ENCODE results near the gene MAPK4.

The MAPK4 gene

GRCh38 chr18:50611529-50611941 lies 51.6 kb downstream of the MAPK4 start:
- TF ChIP-seq FOXP2 (optimal IDR thresholded peaks at IDR 0.05; ENCODE audit: control extremely low read depth, extremely low read length, insufficient read depth) (no peak), POLR2AphosphoS5 (IDR thresholded peaks at IDR 0.05; ENCODE audit: borderline replicate concordance, low read depth, low read length) (no peak), EZH2 (IDR thresholded peaks at IDR 0.05) (no peak)
- Histone ChIP-seq H3K9ac (ENCODE audit: insufficient read length) (no peak overlapping the region), H3K9me3 (ENCODE audit: low read depth, low read length) (no peaks in the 10 kb centered on the region), H3K4me3 (no peak overlapping the region), H3K27ac (no peak overlapping the region), H3K36me3 (ENCODE audit: insufficient read depth, low read length) (no peaks in the 10 kb centered on the region)
- DNase-seq (ENCODE audit: low read depth, low spot score), result no peak

GRCh38 chr18:50614838-50615237 lies 55.0 kb downstream of the MAPK4 start:
- TF ChIP-seq POLR2AphosphoS5 (IDR thresholded peaks at IDR 0.05; ENCODE audit: borderline replicate concordance, low read depth, low read length) (no peak), EZH2 (IDR thresholded peaks at IDR 0.05) (no peak), FOXP2 (optimal IDR thresholded peaks at IDR 0.05; ENCODE audit: control extremely low read depth, extremely low read length, insufficient read depth) (no peak)
- Histone ChIP-seq H3K36me3 (ENCODE audit: insufficient read depth, low read length) (no peaks in the 10 kb centered on the region), H3K9me3 (ENCODE audit: low read depth, low read length) (no peaks in the 10 kb centered on the region), H3K9ac (ENCODE audit: insufficient read length) (no peak overlapping the region), H3K4me3 (no peak overlapping the region), H3K27ac (no peak overlapping the region)
- no peak for DNase-seq (ENCODE audit: low read depth, low spot score)

DNA sequence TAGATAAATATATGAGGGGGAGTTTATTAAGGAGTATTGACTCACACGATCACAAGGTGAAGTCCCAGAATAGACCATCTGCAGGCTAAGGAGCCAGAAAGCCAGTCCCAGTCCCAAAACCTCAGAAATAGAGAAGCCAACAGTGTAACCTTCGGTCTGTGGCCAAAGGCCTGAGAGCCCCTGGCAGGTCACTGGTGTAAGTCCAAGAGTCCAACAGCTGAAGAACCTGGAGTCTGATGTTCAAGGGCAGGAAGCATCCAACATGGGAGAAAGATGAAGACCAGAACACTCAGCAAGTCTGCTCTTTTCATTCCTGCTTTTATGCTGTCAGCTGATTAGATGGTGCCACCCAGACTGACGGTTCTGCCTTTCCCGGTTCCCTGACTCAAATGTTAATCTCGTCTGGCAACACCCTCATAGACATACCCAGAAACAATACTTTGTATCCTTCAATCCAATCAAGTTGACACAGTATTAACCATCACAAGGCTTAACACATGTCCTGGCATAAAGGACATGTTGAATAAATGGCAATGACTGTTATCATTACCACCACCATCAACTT lies 56.7 kb downstream of the MAPK4 start:
- Histone ChIP-seq H3K9ac (ENCODE audit: insufficient read length) (no peak overlapping the region), H3K4me3 (no peak overlapping the region), H3K9me3 (ENCODE audit: low read depth, low read length) (no peaks in the 10 kb centered on the region), H3K27ac (no peak overlapping the region), H3K36me3 (ENCODE audit: insufficient read depth, low read length) (no peaks in the 10 kb centered on the region)
- DNase-seq (ENCODE audit: low read depth, low spot score), result no peak
- no peak for TF ChIP-seq POLR2AphosphoS5 (IDR thresholded peaks at IDR 0.05; ENCODE audit: borderline replicate concordance, low read depth, low read length)
- TF ChIP-seq EZH2 (IDR thresholded peaks at IDR 0.05), result no peak

GRCh38 chr18:50619861-50620275 lies 60.0 kb downstream of the MAPK4 start:
- TF ChIP-seq POLR2AphosphoS5 (IDR thresholded peaks at IDR 0.05; ENCODE audit: borderline replicate concordance, low read depth, low read length) (no peak), FOXP2 (optimal IDR thresholded peaks at IDR 0.05; ENCODE audit: control extremely low read depth, extremely low read length, insufficient read depth) (no peak), EZH2 (IDR thresholded peaks at IDR 0.05) (no peak)
- Histone ChIP-seq H3K4me3 (no peak overlapping the region), H3K36me3 (ENCODE audit: insufficient read depth, low read length) (no peaks in the 10 kb centered on the region), H3K27ac (no peak overlapping the region), H3K9me3 (ENCODE audit: low read depth, low read length) (no peaks in the 10 kb centered on the region), H3K9ac (ENCODE audit: insufficient read length) (no peak overlapping the region)
- no peak for DNase-seq (ENCODE audit: low read depth, low spot score)

DNA sequence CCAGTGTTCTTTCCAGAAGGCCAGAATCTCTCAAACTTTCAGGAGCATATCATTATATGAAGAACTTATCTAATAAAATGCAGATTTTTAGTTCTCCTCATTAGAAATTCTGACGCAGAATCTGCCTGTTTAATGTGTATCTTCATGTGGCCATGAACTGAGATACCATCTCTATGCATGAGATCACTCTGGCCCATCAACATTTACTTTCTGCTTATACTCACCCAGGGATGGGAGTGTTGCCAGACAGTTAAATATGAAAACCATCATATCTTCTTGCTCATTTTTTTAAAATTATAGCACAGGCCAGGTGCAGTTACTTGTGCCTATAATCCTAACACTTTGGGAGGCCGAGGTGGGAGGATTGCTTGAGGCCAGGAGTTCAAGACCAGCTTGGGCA lies 60.4 kb downstream of the MAPK4 start:
- H3K9ac ChIP-seq (ENCODE audit: insufficient read length), result no peak overlapping the region
- DNase-seq (ENCODE audit: low read depth, low spot score), result no peak
- no peak for TF ChIP-seq EZH2 (IDR thresholded peaks at IDR 0.05)
- no peak for TF ChIP-seq FOXP2 (optimal IDR thresholded peaks at IDR 0.05; ENCODE audit: control extremely low read depth, extremely low read length, insufficient read depth)
- no peak for TF ChIP-seq POLR2AphosphoS5 (IDR thresholded peaks at IDR 0.05; ENCODE audit: borderline replicate concordance, low read depth, low read length)
- no peaks in the 10 kb centered on the region for H3K9me3 ChIP-seq (ENCODE audit: low read depth, low read length)
- H3K36me3 ChIP-seq (ENCODE audit: insufficient read depth, low read length), result no peaks in the 10 kb centered on the region
- H3K27ac ChIP-seq, result no peak overlapping the region
- H3K4me3 ChIP-seq, result no peak overlapping the region

DNA sequence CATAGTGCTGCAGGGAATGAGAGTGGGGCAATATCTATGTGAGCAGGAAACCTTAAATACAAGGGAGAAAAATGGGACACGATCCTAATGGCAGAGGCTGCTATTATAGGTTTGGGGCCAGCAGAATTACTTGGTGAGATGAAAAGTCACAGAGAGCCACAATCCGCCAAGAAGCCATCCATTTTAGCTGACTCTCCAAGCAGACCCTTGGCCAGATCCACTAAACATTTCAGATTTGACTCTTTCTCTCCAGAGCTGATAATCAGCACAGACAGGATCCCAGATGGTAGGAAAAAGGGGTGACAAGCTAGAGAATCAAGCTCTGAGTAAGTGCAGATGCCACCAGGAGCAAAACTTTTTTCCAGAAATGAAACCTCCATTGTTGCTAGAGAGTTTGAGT lies 61.5 kb downstream of the MAPK4 start:
- no peaks in the 10 kb centered on the region for H3K9me3 ChIP-seq (ENCODE audit: low read depth, low read length)

GRCh38 chr18:50622320-50622719 lies 62.4 kb downstream of the MAPK4 start:
- H3K9me3 ChIP-seq (ENCODE audit: low read depth, low read length), result no peaks in the 10 kb centered on the region
- no peaks in the 10 kb centered on the region for H3K36me3 ChIP-seq (ENCODE audit: insufficient read depth, low read length)
- H3K27ac ChIP-seq, result no peak overlapping the region
- no peak for DNase-seq (ENCODE audit: low read depth, low spot score)
- no peak overlapping the region for H3K9ac ChIP-seq (ENCODE audit: insufficient read length)
- TF ChIP-seq POLR2AphosphoS5 (IDR thresholded peaks at IDR 0.05; ENCODE audit: borderline replicate concordance, low read depth, low read length) (no peak), FOXP2 (optimal IDR thresholded peaks at IDR 0.05; ENCODE audit: control extremely low read depth, extremely low read length, insufficient read depth) (no peak), EZH2 (IDR thresholded peaks at IDR 0.05) (no peak)
- H3K4me3 ChIP-seq, result no peak overlapping the region

More for the DNA sequence above, 61.5 kb downstream of the MAPK4 start:
- TF ChIP-seq POLR2AphosphoS5 (IDR thresholded peaks at IDR 0.05; ENCODE audit: borderline replicate concordance, low read depth, low read length) (no peak), EZH2 (IDR thresholded peaks at IDR 0.05) (no peak), FOXP2 (optimal IDR thresholded peaks at IDR 0.05; ENCODE audit: control extremely low read depth, extremely low read length, insufficient read depth) (no peak)
- no peak overlapping the region for H3K4me3 ChIP-seq
- H3K9ac ChIP-seq (ENCODE audit: insufficient read length), result no peak overlapping the region
- H3K36me3 ChIP-seq (ENCODE audit: insufficient read depth, low read length), result no peaks in the 10 kb centered on the region
- no peak overlapping the region for H3K27ac ChIP-seq
- no peak for DNase-seq (ENCODE audit: low read depth, low spot score)

- no peak for DNase-seq (ENCODE audit: low read depth, low spot score)
- no peaks in the 10 kb centered on the region for H3K36me3 ChIP-seq (ENCODE audit: insufficient read depth, low read length)
- H3K27ac ChIP-seq, result no peak overlapping the region
- H3K4me3 ChIP-seq, result no peak overlapping the region
- no peak overlapping the region for H3K9ac ChIP-seq (ENCODE audit: insufficient read length)
- TF ChIP-seq POLR2AphosphoS5 (IDR thresholded peaks at IDR 0.05; ENCODE audit: borderline replicate concordance, low read depth, low read length) (no peak), EZH2 (IDR thresholded peaks at IDR 0.05) (no peak)
- H3K9me3 ChIP-seq (ENCODE audit: low read depth, low read length), result no peaks in the 10 kb centered on the region
Observed at GRCh38 chr18:50622865-50623393, 63.0 kb downstream of the MAPK4 start.

Measured in SK-N-MC (cell line).